Nephron progenitor cell (in vitro differentiated cells): ENCODE results near the gene IFITM5.
A peak's percentile ranks its signal among the peaks of the same experiment; 100 is the strongest.
"Not testable (repeated sequence)": the region's sequence is repeated elsewhere in the genome, so short reads cannot be mapped to it uniquely, and the experiment has no call there.

Experiments used
- DNase-seq: peaks from one replicate; pipeline ENCODE4 v3.0.0; 2021
- H3K27ac Mint-ChIP-seq: 2 replicates; pipeline ENCODE4 v1.8.0; 2021; ENCODE audit warnings: mild to moderate bottlenecking, moderate library complexity, mixed read lengths
- H3K27me3 Mint-ChIP-seq: 2 replicates; pipeline ENCODE4 v1.8.0; 2021; ENCODE audit warnings: mild to moderate bottlenecking, low read depth, mixed read lengths; ENCODE audit not compliant: poor library complexity
- H3K36me3 Mint-ChIP-seq: 2 replicates; pipeline ENCODE4 v1.8.0; 2021; ENCODE audit warnings: low read depth, mixed read lengths
- H3K4me1 Mint-ChIP-seq: 2 replicates; pipeline ENCODE4 v1.8.0; 2021; ENCODE audit warnings: mixed read lengths
- H3K4me3 Mint-ChIP-seq: 2 replicates; pipeline ENCODE4 v1.8.0; 2021; ENCODE audit warnings: mild to moderate bottlenecking, moderate library complexity, mixed read lengths
- H3K9me3 Mint-ChIP-seq: 2 replicates; pipeline ENCODE4 v1.8.0; 2021; ENCODE audit warnings: mild to moderate bottlenecking, moderate library complexity, mixed read lengths
- CTCF ChIP-seq: fragments of 200-600 bp; sonication (generic); IDR thresholded peaks from 2 replicates; pipeline ENCODE4 v1.5.0; 2021; ENCODE audit warnings: antibody characterized with exemption

The IFITM5 gene

GRCh38 chr11:324156-324555 lies 24.8 kb upstream of the IFITM5 start:
- TF ChIP-seq CTCF = no peak
- H3K27me3 Mint-ChIP-seq = no peaks in the 10 kb centered on the region
- H3K4me1 Mint-ChIP-seq = peaks cover 64% of the 10 kb centered on the region
- H3K9me3 Mint-ChIP-seq = peaks cover 2% of the 10 kb centered on the region
- peak overlapping the region; percentile 93 for H3K27ac Mint-ChIP-seq
- H3K4me3 Mint-ChIP-seq = peak overlapping the region; percentile 28
- no peaks in the 10 kb centered on the region for H3K36me3 Mint-ChIP-seq
- DNase-seq = no peak

- Mint-ChIP-seq H3K27ac (peak overlapping the region; percentile 94), H3K4me1 (peaks cover 52% of the 10 kb centered on the region), H3K4me3 (peak overlapping the region; percentile 94)
- H3K9me3 Mint-ChIP-seq, H3K36me3 Mint-ChIP-seq, DNase-seq, H3K27me3 Mint-ChIP-seq: not testable (repeated sequence)
Observed at GRCh38 chr11:319888-320273, 20.6 kb upstream of the IFITM5 start.

GRCh38 chr11:319121-319887 lies 20.0 kb upstream of the IFITM5 start:
- Mint-ChIP-seq H3K4me3 (peak overlapping the region; percentile 94), H3K4me1 (peaks cover 50% of the 10 kb centered on the region), H3K27ac (peak overlapping the region; percentile 84)
- H3K27me3 Mint-ChIP-seq, H3K36me3 Mint-ChIP-seq, H3K9me3 Mint-ChIP-seq, DNase-seq: not testable (repeated sequence)

- H3K27ac Mint-ChIP-seq, H3K4me3 Mint-ChIP-seq, H3K36me3 Mint-ChIP-seq, H3K9me3 Mint-ChIP-seq, DNase-seq, H3K27me3 Mint-ChIP-seq: not testable (repeated sequence)
- H3K4me1 Mint-ChIP-seq = peaks cover 52% of the 10 kb centered on the region
Observed at GRCh38 chr11:318405-319120, 19.2 kb upstream of the IFITM5 start.

GRCh38 chr11:317668-318404 lies 18.5 kb upstream of the IFITM5 start:
- not testable (repeated sequence) for H3K9me3 Mint-ChIP-seq, H3K27me3 Mint-ChIP-seq
- peaks cover 60% of the 10 kb centered on the region for H3K4me1 Mint-ChIP-seq

GRCh38 chr11:316891-317301 lies 17.6 kb upstream of the IFITM5 start:
- Mint-ChIP-seq H3K9me3 (no peaks in the 10 kb centered on the region), H3K27me3 (no peaks in the 10 kb centered on the region), H3K4me1 (peaks cover 69% of the 10 kb centered on the region), H3K27ac (no peak overlapping the region), H3K4me3 (peak overlapping the region; percentile 78), H3K36me3 (peaks cover 7% of the 10 kb centered on the region)
- TF ChIP-seq CTCF = no peak
- DNase-seq = no peak

More at GRCh38 chr11:317668-318404, 18.5 kb upstream of the IFITM5 start:
- DNase-seq, H3K36me3 Mint-ChIP-seq: not testable (repeated sequence)
- Mint-ChIP-seq H3K4me3 (peak overlapping the region; percentile 78), H3K27ac (peak overlapping the region; percentile 71)

- TF ChIP-seq CTCF = no peak
- Mint-ChIP-seq H3K4me1 (peaks cover 73% of the 10 kb centered on the region), H3K36me3 (peaks cover 7% of the 10 kb centered on the region), H3K27ac (no peak overlapping the region), H3K9me3 (no peaks in the 10 kb centered on the region), H3K4me3 (peak overlapping the region; percentile 78), H3K27me3 (no peaks in the 10 kb centered on the region)
- no peak for DNase-seq
Observed at GRCh38 chr11:316031-316701, 16.8 kb upstream of the IFITM5 start.
